GM12801 (cell line): ENCODE measurements around the gene CNIH1.

Source experiments
- CTCF ChIP-seq: IDR thresholded peaks from one replicate; pipeline ENCODE4 v1.5.1; 2011; ENCODE audit warnings: control low read depth; ENCODE audit not compliant: insufficient read length; ENCODE audit errors: extremely low read depth

CNIH1 gene

GRCh38 chr14:54423991-54424390 is 17.2 kb downstream of the CNIH1 start:
- TF ChIP-seq CTCF: no peak

GRCh38 chr14:54420478-54421142 is 20.6 kb downstream of the CNIH1 start:
- TF ChIP-seq CTCF: no peak

GRCh38 chr14:54411371-54411770 is 29.8 kb downstream of the CNIH1 start:
- no peak for TF ChIP-seq CTCF

- TF ChIP-seq CTCF: no peak
Measured at GRCh38 chr14:54410215-54410614, 31.0 kb downstream of the CNIH1 start.

GRCh38 chr14:54399560-54399959 is 41.6 kb downstream of the CNIH1 start:
- TF ChIP-seq CTCF: no peak

GRCh38 chr14:54396493-54397335 is 44.5 kb downstream of the CNIH1 start, which contains the start of gene CDKN3:
CDKN3 (plus strand) TSS chr14:54397007; CDS start chr14:54397069, 62 bp downstream.
- no peak for TF ChIP-seq CTCF

- no peak for TF ChIP-seq CTCF
Measured at GRCh38 chr14:54396183-54396492, 45.0 kb downstream of the CNIH1 start.
